GM23338 (cell line): ENCODE measurements around the gene GAPDH. TPM values are rescaled to one million over a fixed set of nuclear protein-coding genes. Genes with fewer than 3 reads are reported as not detected.

ENCODE experiments used
- ATAC-seq: fragments of 200-7000 bp; cut with Tn5 transposase; 3 replicates; pipeline ENCODE4 v1.9.1; 2020
- DNase-seq: peaks from one replicate; pipeline ENCODE4 v3.0.0-alpha.2; 2015; ENCODE audit warnings: low spot score
- H2AFZ ChIP-seq: fragments of 200-600 bp; sonication (generic); 2 replicates; pipeline ENCODE4 v1.8.0; 2016; ENCODE audit warnings: antibody characterized with exemption, mild to moderate bottlenecking, moderate library complexity
- H3F3A ChIP-seq: fragments of 200-600 bp; sonication (generic); replicated peaks from 2 replicates; pipeline ENCODE4 v1.8.0; 2017; ENCODE audit warnings: antibody characterized with exemption, mixed run types, low read depth
- H3K27ac ChIP-seq: fragments of 200-600 bp; sonication (generic); 2 replicates; pipeline ENCODE4 v1.6.1; 2016; ENCODE audit warnings: low read depth
- H3K27me3 ChIP-seq: fragments of 200-600 bp; sonication (generic); 2 replicates; pipeline ENCODE4 v1.8.0; 2016; ENCODE audit warnings: mild to moderate bottlenecking, mixed run types, moderate library complexity; ENCODE audit not compliant: insufficient read depth
- H3K36me3 ChIP-seq: fragments of 200-600 bp; sonication (generic); 2 replicates; pipeline ENCODE4 v1.8.0; 2016; ENCODE audit warnings: mild to moderate bottlenecking; ENCODE audit not compliant: insufficient read depth
- H3K4me1 ChIP-seq: fragments of 200-600 bp; sonication (generic); 2 replicates; pipeline ENCODE4 v1.8.0; 2016; ENCODE audit warnings: mild to moderate bottlenecking, moderate library complexity; ENCODE audit not compliant: insufficient read depth
- H3K4me2 ChIP-seq: fragments of 200-600 bp; sonication (generic); 2 replicates; pipeline ENCODE4 v1.7.1; 2017; ENCODE audit warnings: mixed run types
- H3K4me3 ChIP-seq: fragments of 200-600 bp; sonication (generic); 2 replicates; pipeline ENCODE4 v1.6.1; 2016; ENCODE audit warnings: mixed run types
- H3K79me2 ChIP-seq: fragments of 200-600 bp; sonication (generic); replicated peaks from 2 replicates; pipeline ENCODE4 v1.8.0; 2017; ENCODE audit warnings: mild to moderate bottlenecking; ENCODE audit not compliant: insufficient read depth
- H3K9me2 ChIP-seq: fragments of 200-600 bp; sonication (generic); 2 replicates; pipeline ENCODE4 v1.8.0; 2017; ENCODE audit not compliant: insufficient read depth
- H4K20me1 ChIP-seq: fragments of 200-600 bp; sonication (generic); replicated peaks from 2 replicates; pipeline ENCODE4 v1.8.0; 2017; ENCODE audit warnings: mild to moderate bottlenecking; ENCODE audit not compliant: insufficient read depth
- H3K27ac Mint-ChIP-seq: 2 replicates; pipeline ENCODE4 v1.8.0; 2020; ENCODE audit warnings: inconsistent platforms, mild to moderate bottlenecking, moderate library complexity, mixed read lengths
- H3K27me3 Mint-ChIP-seq: 3 replicates; pipeline ENCODE4 v1.8.0; 2022; ENCODE audit warnings: low read depth, mild to moderate bottlenecking, moderate library complexity, mixed read lengths, inconsistent platforms; ENCODE audit not compliant: insufficient read depth, poor library complexity
- H3K36me3 Mint-ChIP-seq: 3 replicates; pipeline ENCODE4 v1.8.0; 2021; ENCODE audit warnings: low read depth, mild to moderate bottlenecking, inconsistent platforms, moderate library complexity, mixed read lengths
- H3K4me1 Mint-ChIP-seq: 3 replicates; pipeline ENCODE4 v1.8.0; 2020; ENCODE audit warnings: mild to moderate bottlenecking, inconsistent platforms, mixed read lengths
- H3K4me3 Mint-ChIP-seq: 3 replicates; pipeline ENCODE4 v1.8.0; 2021; ENCODE audit warnings: moderate library complexity, mild to moderate bottlenecking, inconsistent platforms, mixed read lengths
- H3K9me3 Mint-ChIP-seq: 3 replicates; pipeline ENCODE4 v1.8.0; 2020; ENCODE audit warnings: moderate library complexity, mild to moderate bottlenecking, inconsistent platforms, mixed read lengths
- CREB1 ChIP-seq: fragments of 250-450 bp; sonication (Bioruptor Pico); IDR thresholded peaks from 2 replicates; pipeline ENCODE4 v1.5.0; 2020; ENCODE audit warnings: low read depth, mild to moderate bottlenecking, moderate library complexity
- EZH2phosphoT487 ChIP-seq: fragments of 200-600 bp; sonication (generic); IDR thresholded peaks from one replicate; pipeline ENCODE4 v1.8.1; 2018; ENCODE audit warnings: antibody characterized with exemption; ENCODE audit not compliant: unreplicated experiment
- JUNB ChIP-seq: IDR thresholded peaks from one replicate; pipeline ENCODE4 v1.6.1; 2016; ENCODE audit warnings: antibody characterized with exemption; ENCODE audit not compliant: unreplicated experiment
- NANOG ChIP-seq: IDR thresholded peaks from 2 replicates; pipeline ENCODE4 v1.6.1; 2016; ENCODE audit warnings: antibody characterized with exemption, borderline replicate concordance
- POLR2AphosphoS5 ChIP-seq: IDR thresholded peaks from 2 replicates; pipeline ENCODE4 v1.6.1; 2016; ENCODE audit warnings: antibody characterized with exemption, low read depth
- STAT1 ChIP-seq: IDR thresholded peaks from one replicate; pipeline ENCODE4 v1.6.1; 2016; ENCODE audit warnings: antibody characterized with exemption; ENCODE audit not compliant: unreplicated experiment
- ZNF114 ChIP-seq: fragments of 250-450 bp; sonication (Bioruptor Pico); IDR thresholded peaks from 2 replicates; pipeline ENCODE4 v1.5.0; 2020; ENCODE audit warnings: mild to moderate bottlenecking, moderate library complexity
- ZNF331 ChIP-seq: fragments of 250-450 bp; sonication (Bioruptor Pico); IDR thresholded peaks from 2 replicates; pipeline ENCODE4 v1.5.0; 2020; ENCODE audit warnings: low read depth, mild to moderate bottlenecking, moderate library complexity
- polyA plus RNA-seq: library from polyadenylated mRNA; unstranded; fragments of >200 nt; fragmentation: Nextera tagmentation; extraction: Ambion mirVana; gene quantifications from 2 replicates; pipeline ENCODE4 v1.2.1, GENCODE V29; 2016
- total RNA-seq: library from RNA; depleted of rRNA; stranded (reverse); fragments of >200 nt; shearing (Covaris generic); gene quantifications from 2 replicates; pipeline ENCODE4 v1.2.3, GENCODE V29; 2014
- TF ChIP-seq, protein P1 (sequence below): IDR thresholded peaks from 2 replicates; pipeline ENCODE4 v1.6.1; 2016; ENCODE audit warnings: antibody characterized with exemption
- TF ChIP-seq, protein P2 (sequence below), 2 experiments: fragments of 200-600 bp in 1 of 2; sonication (generic) in 1 of 2; conservative IDR thresholded peaks; 2 replicates each; pipeline versions ENCODE4 v1.5.1 to v1.6.1; 2016 to 2017; ENCODE audit warnings: antibody characterized with exemption in 2 of 2, low read depth in 2 of 2, mild to moderate bottlenecking in 2 of 2, moderate library complexity in 1 of 2
- TF ChIP-seq, protein P3 (sequence below): fragments of 250-450 bp; sonication (Bioruptor Pico); IDR thresholded peaks from 2 replicates; pipeline ENCODE4 v1.5.0; 2020; ENCODE audit warnings: mild to moderate bottlenecking, moderate library complexity
- TF ChIP-seq, protein P4 (sequence below): IDR thresholded peaks from one replicate; pipeline ENCODE4 v1.6.1; 2018; ENCODE audit warnings: antibody characterized with exemption; ENCODE audit not compliant: unreplicated experiment

The GAPDH gene
- total and polyA plus RNA-seq, 2 experiments from 2014 or later: 5,853 to 6,219 TPM

DNA sequence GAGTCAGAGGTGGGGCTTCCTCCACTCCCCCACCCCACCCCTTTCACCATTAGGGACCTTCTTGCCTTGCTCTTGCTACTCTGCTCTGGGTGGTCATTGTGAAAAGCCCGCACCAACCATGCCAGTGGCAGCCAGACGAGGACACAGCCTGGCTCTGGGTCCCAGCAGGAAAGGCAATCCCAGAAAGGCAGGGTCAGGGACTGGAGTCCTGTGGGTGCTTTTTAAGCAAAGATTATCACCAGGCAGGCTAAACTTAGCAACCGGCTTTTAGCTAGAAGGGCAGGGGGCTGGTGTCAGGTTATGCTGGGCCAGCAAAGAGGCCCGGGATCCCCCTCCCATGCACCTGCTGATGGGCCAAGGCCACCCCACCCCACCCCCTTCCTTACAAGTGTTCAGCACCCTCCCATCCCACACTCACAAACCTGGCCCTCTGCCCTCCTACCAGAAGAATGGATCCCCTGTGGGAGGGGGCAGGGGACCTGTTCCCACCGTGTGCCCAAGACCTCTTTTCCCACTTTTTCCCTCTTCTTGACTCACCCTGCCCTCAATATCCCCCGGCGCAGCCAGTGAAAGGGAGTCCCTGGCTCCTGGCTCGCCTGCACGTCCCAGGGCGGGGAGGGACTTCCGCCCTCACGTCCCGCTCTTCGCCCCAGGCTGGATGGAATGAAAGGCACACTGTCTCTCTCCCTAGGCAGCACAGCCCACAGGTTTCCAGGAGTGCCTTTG lies 1.2 kb upstream of the GAPDH start (continued):
- TF ChIP-seq CREB1 (CRISPR knock-in tag) (no peak), NANOG (no peak), EZH2phosphoT487 (no peak), POLR2AphosphoS5 (peak; percentile 64), ZNF331 (CRISPR knock-in tag) (no peak), JUNB (no peak)
- TF ChIP-seq, protein P1, sequence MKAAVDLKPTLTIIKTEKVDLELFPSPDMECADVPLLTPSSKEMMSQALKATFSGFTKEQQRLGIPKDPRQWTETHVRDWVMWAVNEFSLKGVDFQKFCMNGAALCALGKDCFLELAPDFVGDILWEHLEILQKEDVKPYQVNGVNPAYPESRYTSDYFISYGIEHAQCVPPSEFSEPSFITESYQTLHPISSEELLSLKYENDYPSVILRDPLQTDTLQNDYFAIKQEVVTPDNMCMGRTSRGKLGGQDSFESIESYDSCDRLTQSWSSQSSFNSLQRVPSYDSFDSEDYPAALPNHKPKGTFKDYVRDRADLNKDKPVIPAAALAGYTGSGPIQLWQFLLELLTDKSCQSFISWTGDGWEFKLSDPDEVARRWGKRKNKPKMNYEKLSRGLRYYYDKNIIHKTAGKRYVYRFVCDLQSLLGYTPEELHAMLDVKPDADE: peak; percentile 59
- TF ChIP-seq, protein P2, sequence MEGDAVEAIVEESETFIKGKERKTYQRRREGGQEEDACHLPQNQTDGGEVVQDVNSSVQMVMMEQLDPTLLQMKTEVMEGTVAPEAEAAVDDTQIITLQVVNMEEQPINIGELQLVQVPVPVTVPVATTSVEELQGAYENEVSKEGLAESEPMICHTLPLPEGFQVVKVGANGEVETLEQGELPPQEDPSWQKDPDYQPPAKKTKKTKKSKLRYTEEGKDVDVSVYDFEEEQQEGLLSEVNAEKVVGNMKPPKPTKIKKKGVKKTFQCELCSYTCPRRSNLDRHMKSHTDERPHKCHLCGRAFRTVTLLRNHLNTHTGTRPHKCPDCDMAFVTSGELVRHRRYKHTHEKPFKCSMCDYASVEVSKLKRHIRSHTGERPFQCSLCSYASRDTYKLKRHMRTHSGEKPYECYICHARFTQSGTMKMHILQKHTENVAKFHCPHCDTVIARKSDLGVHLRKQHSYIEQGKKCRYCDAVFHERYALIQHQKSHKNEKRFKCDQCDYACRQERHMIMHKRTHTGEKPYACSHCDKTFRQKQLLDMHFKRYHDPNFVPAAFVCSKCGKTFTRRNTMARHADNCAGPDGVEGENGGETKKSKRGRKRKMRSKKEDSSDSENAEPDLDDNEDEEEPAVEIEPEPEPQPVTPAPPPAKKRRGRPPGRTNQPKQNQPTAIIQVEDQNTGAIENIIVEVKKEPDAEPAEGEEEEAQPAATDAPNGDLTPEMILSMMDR (conservative IDR thresholded peaks at IDR 0.05; ENCODE audit: low read depth in 2 of 2): no peak

DNA sequence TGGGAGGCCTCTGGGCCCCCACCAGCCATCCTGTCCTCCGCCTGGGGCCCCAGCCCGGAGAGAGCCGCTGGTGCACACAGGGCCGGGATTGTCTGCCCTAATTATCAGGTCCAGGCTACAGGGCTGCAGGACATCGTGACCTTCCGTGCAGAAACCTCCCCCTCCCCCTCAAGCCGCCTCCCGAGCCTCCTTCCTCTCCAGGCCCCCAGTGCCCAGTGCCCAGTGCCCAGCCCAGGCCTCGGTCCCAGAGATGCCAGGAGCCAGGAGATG lies 729 bp upstream of the GAPDH start:
- H3K36me3 Mint-ChIP-seq: peaks cover 84% of the 10 kb centered on the region
- peak; percentile 8 for ATAC-seq
- TF ChIP-seq, protein P3, sequence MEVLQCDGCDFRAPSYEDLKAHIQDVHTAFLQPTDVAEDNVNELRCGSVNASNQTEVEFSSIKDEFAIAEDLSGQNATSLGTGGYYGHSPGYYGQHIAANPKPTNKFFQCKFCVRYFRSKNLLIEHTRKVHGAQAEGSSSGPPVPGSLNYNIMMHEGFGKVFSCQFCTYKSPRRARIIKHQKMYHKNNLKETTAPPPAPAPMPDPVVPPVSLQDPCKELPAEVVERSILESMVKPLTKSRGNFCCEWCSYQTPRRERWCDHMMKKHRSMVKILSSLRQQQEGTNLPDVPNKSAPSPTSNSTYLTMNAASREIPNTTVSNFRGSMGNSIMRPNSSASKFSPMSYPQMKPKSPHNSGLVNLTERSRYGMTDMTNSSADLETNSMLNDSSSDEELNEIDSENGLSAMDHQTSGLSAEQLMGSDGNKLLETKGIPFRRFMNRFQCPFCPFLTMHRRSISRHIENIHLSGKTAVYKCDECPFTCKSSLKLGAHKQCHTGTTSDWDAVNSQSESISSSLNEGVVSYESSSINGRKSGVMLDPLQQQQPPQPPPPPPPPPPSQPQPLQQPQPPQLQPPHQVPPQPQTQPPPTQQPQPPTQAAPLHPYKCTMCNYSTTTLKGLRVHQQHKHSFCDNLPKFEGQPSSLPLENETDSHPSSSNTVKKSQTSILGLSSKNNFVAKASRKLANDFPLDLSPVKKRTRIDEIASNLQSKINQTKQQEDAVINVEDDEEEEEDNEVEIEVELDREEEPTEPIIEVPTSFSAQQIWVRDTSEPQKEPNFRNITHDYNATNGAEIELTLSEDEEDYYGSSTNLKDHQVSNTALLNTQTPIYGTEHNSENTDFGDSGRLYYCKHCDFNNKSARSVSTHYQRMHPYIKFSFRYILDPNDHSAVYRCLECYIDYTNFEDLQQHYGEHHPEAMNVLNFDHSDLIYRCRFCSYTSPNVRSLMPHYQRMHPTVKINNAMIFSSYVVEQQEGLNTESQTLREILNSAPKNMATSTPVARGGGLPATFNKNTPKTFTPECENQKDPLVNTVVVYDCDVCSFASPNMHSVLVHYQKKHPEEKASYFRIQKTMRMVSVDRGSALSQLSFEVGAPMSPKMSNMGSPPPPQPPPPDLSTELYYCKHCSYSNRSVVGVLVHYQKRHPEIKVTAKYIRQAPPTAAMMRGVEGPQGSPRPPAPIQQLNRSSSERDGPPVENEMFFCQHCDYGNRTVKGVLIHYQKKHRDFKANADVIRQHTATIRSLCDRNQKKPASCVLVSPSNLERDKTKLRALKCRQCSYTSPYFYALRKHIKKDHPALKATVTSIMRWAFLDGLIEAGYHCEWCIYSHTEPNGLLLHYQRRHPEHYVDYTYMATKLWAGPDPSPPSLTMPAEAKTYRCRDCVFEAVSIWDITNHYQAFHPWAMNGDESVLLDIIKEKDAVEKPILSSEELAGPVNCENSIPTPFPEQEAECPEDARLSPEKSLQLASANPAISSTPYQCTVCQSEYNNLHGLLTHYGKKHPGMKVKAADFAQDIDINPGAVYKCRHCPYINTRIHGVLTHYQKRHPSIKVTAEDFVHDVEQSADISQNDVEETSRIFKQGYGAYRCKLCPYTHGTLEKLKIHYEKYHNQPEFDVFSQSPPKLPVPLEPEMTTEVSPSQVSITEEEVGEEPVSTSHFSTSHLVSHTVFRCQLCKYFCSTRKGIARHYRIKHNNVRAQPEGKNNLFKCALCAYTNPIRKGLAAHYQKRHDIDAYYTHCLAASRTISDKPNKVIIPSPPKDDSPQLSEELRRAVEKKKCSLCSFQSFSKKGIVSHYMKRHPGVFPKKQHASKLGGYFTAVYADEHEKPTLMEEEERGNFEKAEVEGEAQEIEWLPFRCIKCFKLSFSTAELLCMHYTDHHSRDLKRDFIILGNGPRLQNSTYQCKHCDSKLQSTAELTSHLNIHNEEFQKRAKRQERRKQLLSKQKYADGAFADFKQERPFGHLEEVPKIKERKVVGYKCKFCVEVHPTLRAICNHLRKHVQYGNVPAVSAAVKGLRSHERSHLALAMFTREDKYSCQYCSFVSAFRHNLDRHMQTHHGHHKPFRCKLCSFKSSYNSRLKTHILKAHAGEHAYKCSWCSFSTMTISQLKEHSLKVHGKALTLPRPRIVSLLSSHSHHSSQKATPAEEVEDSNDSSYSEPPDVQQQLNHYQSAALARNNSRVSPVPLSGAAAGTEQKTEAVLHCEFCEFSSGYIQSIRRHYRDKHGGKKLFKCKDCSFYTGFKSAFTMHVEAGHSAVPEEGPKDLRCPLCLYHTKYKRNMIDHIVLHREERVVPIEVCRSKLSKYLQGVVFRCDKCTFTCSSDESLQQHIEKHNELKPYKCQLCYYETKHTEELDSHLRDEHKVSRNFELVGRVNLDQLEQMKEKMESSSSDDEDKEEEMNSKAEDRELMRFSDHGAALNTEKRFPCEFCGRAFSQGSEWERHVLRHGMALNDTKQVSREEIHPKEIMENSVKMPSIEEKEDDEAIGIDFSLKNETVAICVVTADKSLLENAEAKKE (CRISPR knock-in tag): no peak
- TF ChIP-seq, protein P4, sequence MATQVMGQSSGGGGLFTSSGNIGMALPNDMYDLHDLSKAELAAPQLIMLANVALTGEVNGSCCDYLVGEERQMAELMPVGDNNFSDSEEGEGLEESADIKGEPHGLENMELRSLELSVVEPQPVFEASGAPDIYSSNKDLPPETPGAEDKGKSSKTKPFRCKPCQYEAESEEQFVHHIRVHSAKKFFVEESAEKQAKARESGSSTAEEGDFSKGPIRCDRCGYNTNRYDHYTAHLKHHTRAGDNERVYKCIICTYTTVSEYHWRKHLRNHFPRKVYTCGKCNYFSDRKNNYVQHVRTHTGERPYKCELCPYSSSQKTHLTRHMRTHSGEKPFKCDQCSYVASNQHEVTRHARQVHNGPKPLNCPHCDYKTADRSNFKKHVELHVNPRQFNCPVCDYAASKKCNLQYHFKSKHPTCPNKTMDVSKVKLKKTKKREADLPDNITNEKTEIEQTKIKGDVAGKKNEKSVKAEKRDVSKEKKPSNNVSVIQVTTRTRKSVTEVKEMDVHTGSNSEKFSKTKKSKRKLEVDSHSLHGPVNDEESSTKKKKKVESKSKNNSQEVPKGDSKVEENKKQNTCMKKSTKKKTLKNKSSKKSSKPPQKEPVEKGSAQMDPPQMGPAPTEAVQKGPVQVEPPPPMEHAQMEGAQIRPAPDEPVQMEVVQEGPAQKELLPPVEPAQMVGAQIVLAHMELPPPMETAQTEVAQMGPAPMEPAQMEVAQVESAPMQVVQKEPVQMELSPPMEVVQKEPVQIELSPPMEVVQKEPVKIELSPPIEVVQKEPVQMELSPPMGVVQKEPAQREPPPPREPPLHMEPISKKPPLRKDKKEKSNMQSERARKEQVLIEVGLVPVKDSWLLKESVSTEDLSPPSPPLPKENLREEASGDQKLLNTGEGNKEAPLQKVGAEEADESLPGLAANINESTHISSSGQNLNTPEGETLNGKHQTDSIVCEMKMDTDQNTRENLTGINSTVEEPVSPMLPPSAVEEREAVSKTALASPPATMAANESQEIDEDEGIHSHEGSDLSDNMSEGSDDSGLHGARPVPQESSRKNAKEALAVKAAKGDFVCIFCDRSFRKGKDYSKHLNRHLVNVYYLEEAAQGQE: no peak
- TF ChIP-seq ZNF331 (CRISPR knock-in tag) (no peak), STAT1 (no peak), ZNF114 (CRISPR knock-in tag) (no peak)

More for the DNA sequence above, 729 bp upstream of the GAPDH start:
- Histone ChIP-seq H2AFZ (0 out of 2 replicates have a peak overlapping the region, but pooled peaks have one; percentile 23), H3K4me2 (peak overlapping the region; percentile 96), H3K9me2 (no peaks in the 10 kb centered on the region), H3K27me3 (no peaks in the 10 kb centered on the region), H3K27ac (peak overlapping the region; percentile 98), H3K4me1 (peaks cover 34% of the 10 kb centered on the region), H3K36me3 (peaks cover 51% of the 10 kb centered on the region), H3K79me2 (peaks cover 35% of the 10 kb centered on the region), H3F3A (peaks cover 73% of the 10 kb centered on the region), H4K20me1 (peaks cover 15% of the 10 kb centered on the region), H3K4me3 (peak overlapping the region; percentile 96)
- peak overlapping the region; percentile 93 for H3K4me3 Mint-ChIP-seq
- no peak for DNase-seq
- peaks cover 57% of the 10 kb centered on the region for H3K27me3 Mint-ChIP-seq
- peak overlapping the region; percentile 100 for H3K27ac Mint-ChIP-seq
- peaks cover 19% of the 10 kb centered on the region; the same call in 2 of the 3 replicates for H3K9me3 Mint-ChIP-seq
- H3K4me1 Mint-ChIP-seq: peaks cover 42% of the 10 kb centered on the region
